ENCODE measurements around the gene KCNE2.
"Not testable (repeated sequence)": the region's sequence is repeated elsewhere in the genome, so short reads cannot be mapped to it uniquely, and the experiment has no call there.

KCNE2 gene

GRCh38 chr21:34353182-34353581 is 10.6 kb upstream of the KCNE2 start:
- DNase-seq (ENCODE audit: low read depth in 3 of 3, low spot score in 1 of 3): no peak

DNA sequence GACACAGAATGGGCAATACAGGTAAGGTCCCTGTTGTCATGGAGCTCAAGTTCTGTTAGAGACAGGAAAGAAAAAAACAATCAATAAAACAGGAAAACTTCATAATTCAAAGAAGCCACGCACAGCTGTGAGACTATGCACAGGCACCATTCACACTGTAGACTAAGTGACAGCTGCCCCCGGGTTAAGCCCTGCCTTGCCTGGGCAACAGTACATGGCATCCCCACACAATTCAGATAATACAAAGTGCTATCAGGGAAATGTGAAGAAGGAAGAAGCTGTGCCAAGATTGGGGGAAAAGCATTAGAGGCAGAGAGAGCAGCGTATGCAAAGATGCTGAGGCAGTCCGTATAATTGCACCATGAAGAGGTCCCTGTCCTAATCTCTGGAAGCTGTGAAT is 9.0 kb upstream of the KCNE2 start:
- no peak for DNase-seq (ENCODE audit: low read depth in 3 of 3, low spot score in 1 of 3)

DNA sequence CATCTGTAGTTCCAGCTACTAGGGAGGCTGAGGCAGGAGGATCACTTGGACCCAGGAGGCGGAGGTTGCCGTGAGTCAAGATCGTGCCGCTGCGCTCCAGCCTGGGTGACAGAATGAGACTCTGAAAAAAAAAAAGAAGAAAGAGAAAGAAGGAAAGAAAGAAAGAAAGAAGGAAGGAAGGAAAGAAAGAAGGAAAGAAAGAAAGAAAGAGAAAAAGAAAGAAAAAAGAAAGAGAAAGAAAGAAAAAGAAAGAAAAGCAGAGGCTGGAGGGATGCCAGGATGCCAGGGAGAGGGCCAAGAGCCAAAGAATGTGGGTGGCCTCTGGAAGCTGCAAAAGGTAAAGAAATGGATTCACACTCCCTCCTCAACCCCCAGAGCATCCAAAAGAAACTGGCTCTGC is 8.2 kb upstream of the KCNE2 start:
- no peak for DNase-seq (ENCODE audit: low read depth in 3 of 3, low spot score in 1 of 3)

- no peak for DNase-seq (ENCODE audit: low read depth in 3 of 3, low spot score in 1 of 3)
These were observed 5.9 kb upstream of the KCNE2 start for GRCh38 chr21:34357889-34358288.

DNA sequence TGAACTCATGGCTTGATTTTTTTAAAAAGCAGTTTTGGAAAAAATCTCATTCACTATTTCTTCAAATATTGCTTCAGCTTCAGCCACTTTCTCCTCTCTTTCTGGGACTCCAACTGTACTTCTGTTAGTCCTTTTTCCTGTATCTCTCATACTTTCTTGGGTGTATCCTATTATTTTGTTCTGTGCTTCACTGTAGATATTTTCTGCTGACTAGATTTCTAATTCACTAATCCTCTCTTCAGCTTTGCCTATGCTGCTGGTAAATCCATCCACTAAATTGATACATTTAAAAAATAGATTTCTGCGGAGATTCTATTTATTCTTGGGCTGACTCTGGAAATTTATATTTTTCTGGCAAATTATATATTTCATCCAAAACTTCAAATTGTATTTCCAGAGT is 4.9 kb upstream of the KCNE2 start:
- no peak for DNase-seq (ENCODE audit: low read depth in 3 of 3, low spot score in 1 of 3)

DNA sequence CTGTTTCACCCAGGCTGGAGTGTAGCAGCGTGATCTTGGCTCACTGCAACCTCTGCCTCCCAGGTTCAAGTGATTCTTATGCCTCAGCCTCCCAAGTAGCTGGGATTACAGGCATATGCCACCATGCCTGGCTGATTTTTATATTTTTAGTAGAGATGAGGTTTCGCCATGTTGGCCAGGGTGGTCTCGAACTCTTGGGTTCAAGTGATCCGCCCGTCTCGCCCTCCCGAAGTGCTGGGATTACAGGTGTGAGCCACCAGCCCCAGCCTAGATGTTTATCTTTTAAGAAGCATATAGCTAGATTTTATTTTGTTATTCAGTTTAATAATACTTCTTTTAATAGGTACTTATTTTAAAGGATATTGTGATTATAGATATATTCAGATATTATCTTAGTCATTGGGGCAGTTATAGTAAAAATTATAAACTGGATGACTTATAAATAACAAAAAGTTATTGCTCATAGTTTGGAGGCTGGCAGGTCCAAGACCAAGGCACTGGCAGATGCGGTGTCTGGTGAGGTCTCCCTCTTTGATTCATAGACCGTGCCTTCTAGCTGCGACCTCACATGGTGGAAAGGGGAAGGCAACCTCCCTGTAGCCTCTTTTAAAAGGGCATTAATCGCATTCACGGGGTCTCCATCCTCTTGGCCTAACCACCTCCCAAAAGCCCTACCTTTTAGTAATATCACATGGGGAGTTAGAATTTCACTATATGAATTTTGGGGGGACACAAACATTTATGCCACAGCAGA is 3.1 kb upstream of the KCNE2 start:
- DNase-seq (ENCODE audit: low read depth in 3 of 3, low spot score in 1 of 3): no peak

DNA sequence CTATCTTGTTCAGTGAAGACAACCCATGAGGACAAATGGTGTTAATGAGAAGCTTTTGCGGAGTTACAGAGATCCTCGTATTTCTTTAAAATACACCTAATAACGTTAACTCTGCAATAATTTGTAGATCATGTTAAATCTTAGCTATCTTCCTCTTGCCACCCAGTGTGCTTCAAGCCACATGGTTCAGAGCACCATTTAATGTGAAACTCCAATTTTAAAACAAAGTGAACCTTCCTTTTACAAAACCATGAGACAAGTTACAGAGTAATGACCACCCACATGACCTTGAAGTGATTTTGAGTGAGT is 1.7 kb upstream of the KCNE2 start:
- DNase-seq (ENCODE audit: low read depth in 3 of 3, low spot score in 1 of 3): no peak

GRCh38 chr21:34362670-34363069 is 1.1 kb upstream of the KCNE2 start:
- no peak for DNase-seq (ENCODE audit: low read depth in 3 of 3, low spot score in 1 of 3)

GRCh38 chr21:34364921-34365320 is 1.1 kb downstream of the KCNE2 start:
- no peak for DNase-seq (ENCODE audit: low read depth in 3 of 3, low spot score in 1 of 3)

- no peak for DNase-seq (ENCODE audit: low read depth in 3 of 3, low spot score in 1 of 3)
These were observed 2.0 kb downstream of the KCNE2 start for GRCh38 chr21:34365809-34366208.

DNA sequence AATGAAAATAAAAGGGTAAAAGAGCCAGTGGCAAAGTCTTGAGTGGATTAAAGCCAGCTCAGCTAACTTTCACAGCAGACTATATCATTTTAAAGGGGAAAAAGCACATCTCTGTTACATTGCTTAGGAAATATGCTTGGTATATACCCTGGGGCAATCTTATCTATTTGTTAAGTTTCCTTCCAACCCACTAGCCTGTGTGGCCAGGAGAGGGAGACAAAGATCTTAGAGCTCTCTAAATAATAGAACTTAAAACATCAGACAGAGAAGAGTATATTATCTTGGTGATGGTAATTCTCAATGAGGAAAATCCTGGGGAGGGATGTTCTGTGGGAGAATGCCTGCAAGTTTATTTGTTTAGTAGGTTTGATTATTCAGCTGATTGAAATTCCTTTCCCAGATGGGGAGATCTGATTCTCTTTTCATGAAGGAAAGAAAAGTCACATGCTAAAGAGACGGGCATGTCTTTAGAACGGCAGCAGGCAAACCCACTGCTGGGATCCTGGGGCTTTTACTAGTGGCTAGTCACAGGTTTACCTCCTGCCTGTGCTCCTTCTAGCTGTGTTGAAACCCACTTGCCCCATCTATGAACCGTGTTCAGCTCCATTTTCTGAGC is 3.6 kb downstream of the KCNE2 start:
- DNase-seq (ENCODE audit: low read depth in 3 of 3, low spot score in 1 of 3): no peak

- no peak for DNase-seq (ENCODE audit: low read depth in 3 of 3, low spot score in 1 of 3)
These were observed 5.9 kb downstream of the KCNE2 start for GRCh38 chr21:34369741-34370140.

- DNase-seq (ENCODE audit: low read depth in 3 of 3, low spot score in 1 of 3): no peak
These were observed 8.5 kb downstream of the KCNE2 start for GRCh38 chr21:34372321-34372720.

GRCh38 chr21:34374462-34374861 is 10.7 kb downstream of the KCNE2 start:
- not testable (repeated sequence) for DNase-seq (ENCODE audit: low read depth in 3 of 3, low spot score in 1 of 3)

- DNase-seq (ENCODE audit: low read depth in 3 of 3, low spot score in 1 of 3): not testable (repeated sequence)
These were observed 11.3 kb downstream of the KCNE2 start, which contains the start of gene SMIM11 for GRCh38 chr21:34374940-34375618. SMIM11 (plus strand) TSS chr21:34375507; CDS start chr21:34379505, 3,998 bp downstream.

GRCh38 chr21:34375619-34375972 is 11.8 kb downstream of the KCNE2 start:
- DNase-seq (ENCODE audit: low read depth in 3 of 3, low spot score in 1 of 3): not testable (repeated sequence)

DNA sequence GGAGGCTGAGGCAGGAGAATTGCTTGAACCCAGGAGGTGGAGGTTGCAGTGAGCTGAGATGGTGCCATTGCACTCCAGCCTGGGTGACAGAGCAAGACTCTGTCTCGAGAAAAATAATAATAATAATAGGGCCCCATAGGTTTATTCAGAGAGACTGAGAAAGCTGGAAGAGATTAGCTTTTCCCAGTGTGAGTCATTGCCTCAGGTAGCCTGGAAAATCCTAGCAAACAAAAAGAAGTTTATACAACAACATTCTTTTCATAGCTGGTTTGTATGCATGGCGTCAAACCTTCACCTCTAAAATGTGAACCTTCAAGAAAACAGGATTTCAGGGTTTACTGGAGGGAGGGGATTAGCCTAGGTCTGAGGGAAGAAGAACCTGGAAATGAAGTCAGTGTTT is 19.3 kb downstream of the KCNE2 start:
- DNase-seq (ENCODE audit: low read depth in 3 of 3, low spot score in 1 of 3): not testable (repeated sequence)

GRCh38 chr21:34383724-34384415 is 20.1 kb downstream of the KCNE2 start:
- DNase-seq (ENCODE audit: low read depth in 3 of 3, low spot score in 1 of 3): not testable (repeated sequence)

DNA sequence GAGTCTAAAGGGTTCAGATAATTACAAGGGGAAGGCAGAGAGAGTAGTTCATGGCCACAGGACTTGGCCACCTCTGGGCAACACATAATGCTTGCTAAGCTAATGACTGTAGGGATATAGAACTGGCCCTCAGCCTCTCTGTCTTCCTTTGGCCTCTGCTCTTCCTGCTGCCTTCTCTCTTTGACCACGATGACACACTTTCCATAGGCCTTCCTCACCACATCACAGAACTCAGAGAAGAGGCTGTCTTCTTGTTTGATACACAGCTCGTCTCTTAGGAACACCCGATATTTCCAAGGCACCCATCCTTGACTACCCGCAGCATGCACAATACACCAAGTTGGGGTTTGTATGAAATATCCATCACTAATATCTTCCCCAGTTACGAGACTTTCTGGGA is 36.7 kb downstream of the KCNE2 start:
- not testable (repeated sequence) for DNase-seq (ENCODE audit: low read depth in 3 of 3, low spot score in 1 of 3)

- DNase-seq (ENCODE audit: low read depth in 3 of 3, low spot score in 1 of 3): not testable (repeated sequence)
These were observed 40.9 kb downstream of the KCNE2 start for GRCh38 chr21:34404742-34405141.

DNA sequence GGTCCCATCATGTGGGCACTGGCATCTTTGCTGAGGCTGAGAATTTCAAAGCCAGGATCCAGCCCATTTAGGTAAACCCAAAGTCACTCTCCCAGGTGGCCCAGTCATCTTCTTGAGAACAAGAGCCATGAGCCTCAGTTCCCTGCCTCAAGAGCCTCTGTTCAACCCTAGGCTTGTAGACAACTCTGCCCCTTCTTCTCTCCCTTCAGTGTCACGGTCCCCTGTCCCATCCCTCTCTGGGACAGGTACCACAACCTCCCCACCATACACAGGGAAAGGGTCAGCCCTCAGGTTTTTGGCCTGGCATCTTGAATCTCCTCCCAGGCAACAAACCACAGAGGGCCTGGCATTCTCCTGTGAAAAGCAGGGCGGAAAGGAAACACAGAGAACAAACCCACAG is 41.9 kb downstream of the KCNE2 start:
- DNase-seq (ENCODE audit: low read depth in 3 of 3, low spot score in 1 of 3): not testable (repeated sequence)

- not testable (repeated sequence) for DNase-seq (ENCODE audit: low read depth in 3 of 3, low spot score in 1 of 3)
These were observed 42.3 kb downstream of the KCNE2 start for GRCh38 chr21:34406102-34406501.
